Anterior cingulate cortex (tissue), 58 donors: ENCODE measurements around the gene TNS1.
A peak's percentile ranks its signal among the peaks of the same experiment; 100 is the strongest.

Experiments
- DNase-seq, 58 donors: peaks; one replicate each; lab custom pipeline; 2025; lab: John Stamatoyannopoulos, UW

Gene TNS1

DNA sequence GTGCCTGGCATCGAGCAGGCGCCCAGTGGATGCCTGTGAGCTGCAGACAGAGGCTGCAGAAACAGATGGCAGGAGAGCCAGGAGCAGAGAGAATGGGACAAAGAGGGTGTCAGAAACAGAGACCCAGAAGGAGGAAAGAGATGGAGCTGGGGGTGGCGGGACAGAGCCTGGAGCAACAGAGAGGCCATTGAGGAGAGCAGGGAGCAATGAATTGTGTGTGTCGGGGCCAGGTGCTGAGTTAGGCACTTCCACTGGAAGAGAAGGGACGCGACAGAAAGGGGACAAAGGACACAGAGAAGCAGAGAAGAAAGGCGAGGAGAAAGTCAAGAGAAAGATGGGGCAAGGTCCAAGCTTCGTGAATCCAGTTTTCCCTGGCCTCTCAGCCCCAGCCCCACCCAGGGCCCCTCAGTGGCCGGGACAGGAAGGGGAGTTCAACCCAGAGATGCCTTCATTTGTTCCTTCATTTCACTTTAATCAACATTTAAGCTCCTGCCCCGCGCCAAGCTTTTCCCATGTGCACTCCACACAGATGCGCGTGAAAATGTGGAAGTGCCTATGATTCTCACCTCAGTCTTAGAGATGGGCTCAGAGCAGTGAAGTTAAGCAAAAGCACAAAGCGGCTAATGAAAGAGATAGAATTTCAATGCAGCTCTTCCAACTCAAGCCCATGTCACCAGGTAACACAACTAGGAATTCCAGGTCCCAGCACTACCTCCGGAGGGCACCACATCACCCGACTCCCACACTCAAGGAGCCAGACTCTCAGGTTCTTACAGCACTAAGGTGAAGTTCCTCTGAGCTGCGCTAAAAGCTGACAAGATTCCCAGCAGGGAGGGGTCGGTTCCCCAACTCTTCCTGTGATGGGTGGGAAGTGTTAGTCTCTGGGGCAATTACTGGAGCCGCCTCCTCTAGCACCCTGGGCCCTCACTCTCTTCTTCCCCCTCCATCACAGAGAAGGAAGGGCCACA is 55.1 kb downstream of the TNS1 start:
- peak in 21 of 58 donors; percentile 16 to 79 (median 54) for DNase-seq

DNA sequence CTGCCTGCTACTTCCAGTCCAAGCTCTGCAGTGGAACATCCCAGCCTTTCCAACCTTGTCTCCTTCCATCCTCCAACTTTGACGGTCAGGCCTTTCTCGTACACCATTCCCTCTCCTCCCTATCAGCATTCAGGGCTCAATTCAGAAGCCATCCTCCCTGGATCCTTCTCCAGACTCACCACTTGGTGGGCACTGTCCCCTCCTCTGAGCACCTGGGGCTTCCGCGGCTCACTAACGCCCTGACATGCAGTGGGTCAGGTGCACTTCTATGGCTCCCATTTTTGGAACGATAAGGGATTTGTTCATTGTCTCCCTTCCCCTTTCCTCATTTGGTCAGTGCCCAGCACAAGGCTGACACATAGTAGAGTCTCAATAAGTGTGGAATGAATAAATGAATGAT is 56.7 kb downstream of the TNS1 start:
- no peak for DNase-seq

DNA sequence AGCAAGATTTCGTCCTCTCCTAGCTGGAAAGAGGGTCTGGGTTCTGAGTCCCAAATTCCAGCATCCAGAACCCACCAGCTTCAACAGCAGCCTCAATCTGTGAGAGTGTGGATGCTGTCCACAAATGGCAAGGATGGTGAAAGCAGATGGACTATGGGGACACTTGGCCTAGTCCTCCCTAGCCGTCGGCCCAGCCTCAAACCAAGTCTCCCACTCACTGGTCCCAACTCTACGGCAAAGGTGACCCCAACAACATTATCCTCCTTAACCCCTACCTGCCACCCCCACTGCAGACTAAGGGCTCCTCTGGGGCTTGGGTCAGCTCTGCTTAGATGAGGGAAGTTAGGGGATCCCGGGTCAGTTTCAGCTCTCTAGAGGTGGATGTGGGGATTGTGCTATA is 57.3 kb downstream of the TNS1 start:
- no peak for DNase-seq

- no peak for DNase-seq
Measured at GRCh38 chr2:217944923-217945322, 57.9 kb downstream of the TNS1 start.

DNA sequence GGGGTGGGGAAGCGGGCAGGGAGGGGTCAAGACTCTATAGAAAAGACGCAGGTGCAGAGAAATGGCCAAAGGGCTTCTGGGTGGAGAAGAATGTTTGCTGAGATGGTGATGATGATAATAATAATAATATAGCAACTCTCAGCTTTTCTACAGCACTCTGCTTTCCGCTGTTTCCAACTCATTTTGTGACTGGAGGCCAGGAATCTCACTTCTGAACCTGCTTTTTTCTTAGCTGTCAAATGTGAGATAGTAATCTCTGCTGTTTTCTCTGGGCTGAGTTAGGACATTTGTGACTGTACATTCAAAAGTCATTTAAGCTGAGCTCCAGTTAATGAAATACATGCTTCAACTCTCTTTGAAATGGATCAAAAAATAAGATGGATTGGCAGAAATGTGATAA is 58.4 kb downstream of the TNS1 start:
- DNase-seq = no peak

DNA sequence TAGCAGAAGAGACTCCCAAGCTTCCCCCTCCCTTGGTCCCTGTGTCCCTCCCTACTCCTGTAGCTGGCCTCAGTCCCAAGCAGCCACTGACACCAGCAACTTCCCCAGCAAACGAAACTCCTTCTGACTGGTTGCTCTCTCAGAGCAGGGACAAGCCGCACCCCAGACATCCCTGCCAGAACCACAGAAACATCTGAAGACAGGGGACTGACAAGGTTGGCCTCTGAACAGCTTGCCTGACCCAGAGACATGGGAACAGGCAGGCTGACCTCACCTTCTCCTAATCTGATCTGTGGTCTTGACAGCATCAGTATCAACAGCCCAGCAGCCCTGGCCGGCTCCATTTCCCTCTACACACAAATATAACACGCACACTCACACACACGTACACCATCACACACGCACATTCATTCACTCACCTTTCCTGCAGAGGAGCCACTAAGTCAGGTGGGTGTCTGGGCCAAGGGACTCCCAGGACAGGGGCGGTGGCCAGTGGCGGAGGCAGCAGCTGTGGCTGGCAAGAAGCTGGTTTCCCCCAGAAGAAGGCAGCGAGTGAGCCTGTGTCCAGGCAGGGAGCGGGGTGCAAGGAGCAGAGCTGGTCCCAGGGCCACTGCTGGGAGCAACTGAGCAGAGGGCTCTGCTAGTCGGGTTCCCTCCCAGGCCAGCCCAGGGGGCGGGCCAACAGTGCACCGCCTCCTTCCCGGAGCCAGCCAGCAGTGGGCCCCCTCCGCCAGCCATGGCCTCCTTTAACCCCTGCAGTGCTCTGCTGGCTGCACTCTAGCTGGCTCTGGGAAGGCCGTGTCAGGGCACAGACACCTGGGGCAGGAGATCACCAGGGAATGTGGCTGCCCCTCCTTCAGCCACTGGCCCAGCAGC is 59.1 kb downstream of the TNS1 start:
- peak in 55 of 58 donors; percentile 10 to 85 (median 67) for DNase-seq

DNA sequence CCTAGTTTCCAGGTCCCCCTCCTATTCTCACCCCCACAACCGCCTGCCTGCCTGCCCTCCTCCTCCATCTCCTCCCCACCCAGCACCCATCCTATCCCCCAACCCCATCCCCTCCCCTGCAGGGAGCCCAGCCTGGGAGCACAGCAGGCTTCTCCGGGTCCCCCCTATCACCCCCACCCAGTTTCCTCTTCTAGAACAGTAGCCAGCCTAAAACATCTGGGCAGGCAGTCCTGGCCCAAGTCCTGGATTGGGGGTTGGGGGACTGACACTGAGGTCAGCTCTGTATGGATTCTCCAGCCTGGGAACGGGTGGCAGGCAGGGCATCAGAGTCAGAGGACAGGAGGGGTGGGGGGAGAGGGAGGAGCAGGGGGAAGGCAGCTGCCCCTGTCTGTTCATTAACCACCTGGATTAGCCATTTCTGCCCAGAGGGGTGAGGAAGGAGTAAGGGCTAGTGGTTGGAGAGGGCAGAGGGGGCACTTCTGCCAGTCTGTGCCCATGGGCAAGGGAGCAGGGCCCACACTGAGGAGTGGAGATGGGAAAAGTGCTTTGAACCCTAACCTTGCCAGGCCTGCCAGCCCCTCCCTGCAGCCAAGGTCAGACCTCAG is 60.0 kb downstream of the TNS1 start:
- peak in 37 of 58 donors; percentile 18 to 84 (median 49) for DNase-seq

- peak in 1 of 58 donors; percentile 39 for DNase-seq
Measured at GRCh38 chr2:217941886-217942728, 60.7 kb downstream of the TNS1 start.

DNA sequence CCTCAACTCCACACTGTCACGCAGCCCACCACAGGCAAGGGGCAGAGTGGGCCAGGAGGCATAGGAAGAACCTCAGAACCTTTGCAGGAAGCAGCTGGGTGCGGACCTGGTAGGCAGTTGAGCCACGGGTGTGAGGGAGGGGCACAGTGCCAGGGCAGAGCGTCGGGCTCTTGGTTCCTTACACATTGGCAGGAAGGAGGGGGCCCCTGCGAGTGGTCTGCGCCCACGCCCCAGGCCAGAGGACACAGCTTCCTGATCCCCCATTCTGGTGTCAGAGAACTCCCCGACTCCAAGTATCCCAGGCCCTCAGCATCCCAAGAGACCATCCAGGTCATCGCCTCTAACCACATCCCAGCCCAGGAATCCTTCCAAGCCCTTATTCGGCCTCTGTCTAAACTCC is 61.5 kb downstream of the TNS1 start:
- no peak for DNase-seq

- DNase-seq = no peak
Measured at GRCh38 chr2:217940261-217941220, 62.3 kb downstream of the TNS1 start.

DNA sequence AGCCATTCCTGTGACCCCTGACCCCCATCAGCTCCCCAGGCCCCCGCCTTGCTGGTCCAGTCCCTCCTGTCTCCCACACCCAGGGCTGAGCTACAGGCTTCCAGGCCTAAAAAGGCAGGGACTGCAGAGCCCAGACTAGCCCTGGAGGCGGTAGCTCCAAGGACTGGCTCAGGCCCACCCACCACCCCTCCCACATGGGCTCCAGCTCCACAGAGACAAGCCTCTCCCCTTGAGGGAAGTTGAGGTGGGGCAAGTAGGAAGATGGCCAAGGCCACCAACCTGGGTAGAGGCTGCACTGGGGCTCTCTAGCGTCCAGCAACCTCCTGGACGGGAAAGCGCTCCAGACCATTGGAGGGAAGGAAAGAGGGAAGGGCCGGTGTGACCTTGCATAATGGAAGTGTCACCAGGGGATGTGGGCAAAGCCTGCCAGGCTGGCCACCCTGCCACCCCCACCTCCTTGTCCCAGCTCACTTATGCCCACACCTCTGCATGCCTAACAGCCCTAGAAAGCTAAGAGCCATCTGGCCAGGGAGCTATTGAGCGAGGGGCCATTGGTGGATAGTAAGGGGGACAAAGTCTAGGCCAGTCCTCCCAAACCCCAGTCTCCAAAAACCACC is 63.1 kb downstream of the TNS1 start:
- no peak for DNase-seq

- no peak for DNase-seq
Measured at GRCh38 chr2:217939220-217939619, 63.6 kb downstream of the TNS1 start.

DNA sequence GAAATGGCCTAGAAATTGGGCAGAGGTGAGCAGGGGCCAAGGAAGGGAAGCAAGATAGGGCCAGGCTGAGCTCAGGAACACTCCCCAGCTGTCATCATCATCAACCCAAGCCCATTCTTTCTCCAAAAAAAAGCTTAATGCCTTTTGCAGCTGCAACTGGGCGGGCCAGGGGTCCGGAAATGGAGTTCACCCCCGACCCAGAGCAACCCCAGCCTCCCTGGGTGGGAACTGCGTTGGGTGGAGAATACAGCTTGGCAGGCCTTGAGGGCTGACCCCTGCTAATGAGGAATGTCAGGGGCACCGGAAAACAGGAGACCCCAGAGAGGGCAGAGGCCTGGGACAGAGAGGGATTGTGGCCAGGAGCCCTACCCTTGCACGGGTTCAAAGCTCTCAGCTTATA is 64.8 kb downstream of the TNS1 start:
- DNase-seq = no peak

GRCh38 chr2:217937446-217937845 is 65.3 kb downstream of the TNS1 start:
- DNase-seq = no peak

GRCh38 chr2:217936952-217937351 is 65.8 kb downstream of the TNS1 start:
- peak in 1 of 58 donors; percentile 9 for DNase-seq

- DNase-seq = no peak
Measured at GRCh38 chr2:217935901-217936684, 66.7 kb downstream of the TNS1 start.

DNA sequence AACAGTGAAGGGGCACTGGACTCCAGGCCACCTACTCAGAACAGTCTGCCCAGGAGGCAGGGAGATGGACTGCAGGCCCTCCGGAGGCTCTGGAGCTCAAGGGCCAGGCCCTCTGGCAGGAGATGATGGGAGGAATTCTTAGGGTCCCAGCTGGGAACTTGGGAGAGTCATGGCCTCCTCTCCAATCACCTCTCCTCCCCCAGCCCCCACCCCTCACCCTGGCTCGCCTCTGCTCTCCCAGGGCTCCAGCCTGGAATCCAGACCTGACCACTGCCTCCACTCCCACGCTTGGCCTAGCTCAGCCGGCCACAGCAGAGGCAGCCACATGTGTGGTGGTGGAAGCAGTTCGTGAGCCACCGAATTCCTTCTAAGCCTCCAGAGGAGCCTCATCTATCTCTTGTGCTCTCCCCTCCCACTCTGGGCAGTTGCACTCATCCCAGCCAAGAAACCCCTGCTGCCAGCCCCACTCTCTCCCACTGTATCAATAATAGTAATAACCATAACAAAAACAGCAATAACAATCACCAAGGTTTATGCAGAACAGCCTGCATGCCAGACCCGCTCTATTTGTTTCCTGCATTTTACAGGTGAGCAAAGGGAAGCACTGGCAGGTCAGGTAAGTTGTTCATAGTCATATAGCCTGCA is 67.4 kb downstream of the TNS1 start:
- no peak for DNase-seq
